Activated CD8-positive, alpha-beta memory T cell treated with anti-CD3 and anti-CD28 coated beads, Interleukin-2, amount 10 ng/mL, durations not matched to agents 7 days and 5 days (primary cell): Measurements from ENCODE around the gene MMAA. TPM values are rescaled to one million over a fixed set of nuclear protein-coding genes. Genes with fewer than 3 reads are reported as not detected.
"Not testable (repeated sequence)": the region's sequence is repeated elsewhere in the genome, so short reads cannot be mapped to it uniquely, and the experiment has no call there.

Source experiments
- ATAC-seq: fragments of 150-1000 bp; cut with Tn5 transposase; one replicate; pipeline ENCODE4 v1.10.0; 2021; ENCODE audit warnings: moderate library complexity
- CTCF ChIA-PET: fragments of 350-600 bp; sonication (Branson Sonifier 250); formaldehyde crosslinking; loops from one replicate; lab custom pipeline; 2021; ENCODE audit warnings: antibody characterized with exemption; lab: Charles Lee
- DNase-seq: peaks from one replicate; pipeline ENCODE4 v3.0.0-alpha.2; 2020
- H3K27ac Mint-ChIP-seq: one replicate; pipeline ENCODE4 v1.8.0; 2021; ENCODE audit warnings: mild to moderate bottlenecking, mixed read lengths
- H3K27me3 Mint-ChIP-seq: one replicate; pipeline ENCODE4 v1.8.0; 2021; ENCODE audit warnings: mixed read lengths
- H3K36me3 Mint-ChIP-seq: one replicate; pipeline ENCODE4 v1.8.0; 2021; ENCODE audit warnings: mild to moderate bottlenecking, mixed read lengths
- H3K4me1 Mint-ChIP-seq: one replicate; pipeline ENCODE4 v1.8.0; 2021; ENCODE audit warnings: mixed read lengths
- H3K4me3 Mint-ChIP-seq: one replicate; pipeline ENCODE4 v1.8.0; 2021; ENCODE audit warnings: mild to moderate bottlenecking, moderate library complexity, mixed read lengths
- H3K9me3 Mint-ChIP-seq: one replicate; pipeline ENCODE4 v1.8.0; 2022; ENCODE audit warnings: low read depth, mixed read lengths
- total RNA-seq, 2 experiments: library from RNA; stranded (reverse); gene quantifications; one replicate each; pipeline ENCODE4 v1.2.3, GENCODE V29; 2021

Gene MMAA
- 10 to 100 TPM; 12.0 to 13.5 TPM for total RNA-seq

- Mint-ChIP-seq H3K36me3 (peaks cover 17% of the 10 kb centered on the region), H3K4me3 (peak within 1 kb of the TSS; percentile 97), H3K4me1 (peaks cover 40% of the 10 kb centered on the region), H3K27ac (peak within 1 kb of the TSS; percentile 99), H3K9me3 (peaks cover 3% of the 10 kb centered on the region), H3K27me3 (no peaks in the 10 kb centered on the region)
- DNase-seq (peak; percentile 96), ATAC-seq (peak; percentile 97)
- CTCF ChIA-PET: interaction anchor here (1.0 to 1.4 kb wide), 4 partner anchors 9 to 904 kb away, joined by 3 read pairs; no protein-coding TSS in a partner anchor
Observed at GRCh38 chr4:145618932-145619638, at the start of gene MMAA. Gene MMAA, plus strand, starts transcription at chr4:145619385. Its CDS starts 19,755 bp downstream, at chr4:145639140.

DNA sequence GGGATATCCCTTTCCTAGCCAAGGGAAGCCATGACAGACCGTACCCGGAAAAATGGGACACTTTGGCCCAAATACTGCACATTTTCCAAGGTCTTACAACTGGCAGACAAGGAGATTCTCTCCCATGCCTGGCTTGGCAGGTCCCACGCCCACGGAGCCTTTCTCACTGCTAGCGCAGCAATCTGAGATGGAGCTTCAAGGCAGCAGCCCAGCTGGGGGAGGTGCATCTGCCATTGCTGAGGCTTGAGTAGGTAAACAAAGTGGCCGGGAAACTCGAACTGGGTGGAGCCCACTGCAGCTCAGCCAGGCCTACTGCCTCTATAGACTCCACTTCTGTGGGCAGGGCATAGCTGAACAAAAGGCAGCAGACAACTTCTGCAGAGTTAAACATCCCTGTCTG lies 44.6 kb upstream of the MMAA start:
- CTCF ChIA-PET, H3K9me3 Mint-ChIP-seq, DNase-seq, ATAC-seq, H3K27ac Mint-ChIP-seq, H3K4me1 Mint-ChIP-seq, H3K36me3 Mint-ChIP-seq, H3K4me3 Mint-ChIP-seq: not testable (repeated sequence)
- peaks cover 18% of the 10 kb centered on the region for H3K27me3 Mint-ChIP-seq

GRCh38 chr4:145580906-145581305 lies 38.3 kb upstream of the MMAA start:
- ATAC-seq: no peak
- Mint-ChIP-seq H3K4me3 (no peak overlapping the region), H3K4me1 (no peaks in the 10 kb centered on the region), H3K27me3 (peaks cover 15% of the 10 kb centered on the region), H3K36me3 (no peaks in the 10 kb centered on the region), H3K9me3 (no peaks in the 10 kb centered on the region), H3K27ac (no peak overlapping the region)
- no peak for DNase-seq
- CTCF ChIA-PET: no interaction called here

DNA sequence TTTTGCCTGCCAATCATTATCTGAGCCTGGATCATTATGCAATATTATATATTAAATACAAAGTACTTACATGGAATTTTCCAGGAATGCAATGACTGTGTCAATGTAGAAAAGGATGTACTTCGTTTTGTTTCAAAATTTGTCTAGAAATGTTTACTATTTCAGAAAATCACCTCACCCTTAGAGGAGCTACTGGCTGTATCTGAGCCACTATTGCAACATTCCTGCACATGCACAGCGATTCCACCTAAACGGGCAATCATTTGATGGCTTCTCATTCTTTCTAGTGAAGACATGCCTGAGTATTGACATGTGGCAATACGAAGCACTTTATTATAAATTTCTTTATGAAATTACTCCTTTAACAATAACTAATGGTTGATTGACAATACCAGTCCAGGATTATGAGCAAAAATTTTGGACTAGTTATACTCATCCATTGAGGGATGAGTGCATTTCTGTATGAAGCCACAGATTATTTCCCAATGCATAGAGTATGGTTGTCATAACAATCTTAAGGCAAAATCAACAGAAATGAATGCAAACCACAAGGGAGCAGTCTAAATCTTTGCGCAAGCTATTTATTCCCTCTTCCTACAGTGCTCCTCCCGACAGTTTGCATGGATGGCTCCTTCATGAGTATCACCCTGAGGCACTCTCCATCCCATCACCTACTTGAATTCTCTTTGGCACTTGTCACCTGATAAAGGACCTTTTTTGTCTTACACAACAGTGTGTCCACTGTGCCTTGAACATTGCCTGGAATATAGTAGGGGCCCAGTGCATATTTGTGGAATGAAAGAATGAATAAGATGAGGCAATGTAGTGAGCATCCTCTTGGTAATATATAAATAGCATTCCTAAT lies 35.8 kb upstream of the MMAA start:
- Mint-ChIP-seq H3K4me3 (no peak overlapping the region), H3K36me3 (no peaks in the 10 kb centered on the region), H3K9me3 (no peaks in the 10 kb centered on the region), H3K4me1 (no peaks in the 10 kb centered on the region), H3K27ac (no peak overlapping the region), H3K27me3 (peaks cover 11% of the 10 kb centered on the region)
- DNase-seq (no peak), ATAC-seq (no peak)
- CTCF ChIA-PET: no interaction called here

GRCh38 chr4:145587088-145587754 lies 32.0 kb upstream of the MMAA start:
- CTCF ChIA-PET: no interaction called here
- H3K27me3 Mint-ChIP-seq: peaks cover 16% of the 10 kb centered on the region
- H3K27ac Mint-ChIP-seq: no peak overlapping the region
- no peak overlapping the region for H3K4me3 Mint-ChIP-seq
- H3K9me3 Mint-ChIP-seq: no peaks in the 10 kb centered on the region
- no peak for DNase-seq
- no peak for ATAC-seq
- no peaks in the 10 kb centered on the region for H3K4me1 Mint-ChIP-seq
- no peaks in the 10 kb centered on the region for H3K36me3 Mint-ChIP-seq

DNA sequence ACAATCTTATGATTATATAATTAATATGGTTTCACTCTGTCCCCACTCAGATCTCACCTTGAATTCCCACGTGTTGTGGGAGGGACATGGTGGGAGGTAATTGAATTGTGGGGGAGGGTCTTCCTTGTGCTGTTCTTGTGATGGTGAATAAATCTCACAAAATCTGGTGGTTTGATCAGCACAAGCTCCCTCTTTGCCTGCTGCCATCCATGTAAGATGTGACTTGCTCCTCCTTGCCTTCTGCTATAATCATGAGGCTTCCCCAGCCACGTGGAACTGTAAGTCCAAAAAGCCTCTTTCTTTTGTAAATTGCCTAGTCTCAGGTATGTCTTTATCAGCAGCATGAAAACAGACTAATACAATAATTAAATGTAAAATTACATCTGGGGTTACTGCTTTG lies 29.8 kb upstream of the MMAA start:
- ATAC-seq, H3K36me3 Mint-ChIP-seq, H3K4me1 Mint-ChIP-seq, CTCF ChIA-PET, H3K27ac Mint-ChIP-seq, H3K9me3 Mint-ChIP-seq, DNase-seq, H3K4me3 Mint-ChIP-seq: not testable (repeated sequence)
- peaks cover 21% of the 10 kb centered on the region for H3K27me3 Mint-ChIP-seq

DNA sequence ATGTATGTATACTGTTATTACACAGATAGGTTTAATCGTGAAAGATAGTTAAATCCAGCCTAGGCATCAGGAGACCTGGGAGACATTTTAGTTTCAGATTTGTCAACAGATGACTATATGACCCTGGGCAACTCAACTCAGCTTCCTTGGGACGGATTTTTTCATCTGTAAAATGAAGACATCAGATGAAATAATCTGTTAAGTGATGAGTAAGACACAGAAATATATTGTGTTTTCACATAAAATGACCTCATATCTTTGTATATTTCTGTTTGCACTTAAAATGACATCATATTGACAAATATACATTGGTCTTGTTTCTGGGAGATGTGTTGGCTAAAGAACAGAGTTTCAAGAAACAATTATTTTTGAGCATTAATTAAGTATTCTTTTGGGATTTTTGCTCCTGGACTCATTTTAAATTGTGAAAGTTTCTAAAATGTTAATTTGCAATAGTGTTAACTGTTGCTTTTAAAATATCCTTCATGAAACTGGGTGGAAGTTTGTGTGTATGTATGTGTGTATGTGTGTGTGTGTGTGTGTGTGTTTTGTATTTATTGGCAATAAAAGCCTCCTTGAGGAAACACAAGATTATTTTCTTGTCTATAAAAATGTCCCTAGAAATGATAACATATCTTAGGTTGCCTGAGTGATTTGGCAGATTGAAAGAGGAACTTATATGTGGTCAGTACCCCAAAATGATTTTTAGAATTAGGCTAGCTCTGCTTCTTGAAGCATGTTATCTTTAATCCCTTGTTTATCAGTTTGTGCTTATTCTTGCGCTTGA lies 29.1 kb upstream of the MMAA start:
- ATAC-seq: no peak

GRCh38 chr4:145602129-145602760 lies 16.9 kb upstream of the MMAA start:
- H3K4me1 Mint-ChIP-seq: no peaks in the 10 kb centered on the region
- H3K27me3 Mint-ChIP-seq: peaks cover 43% of the 10 kb centered on the region
- no peak overlapping the region for H3K4me3 Mint-ChIP-seq
- CTCF ChIA-PET: interaction anchor here (1.1 kb wide), 1 partner anchor 15 kb away, joined by 3 read pairs; no protein-coding TSS in a partner anchor
- H3K27ac Mint-ChIP-seq: no peak overlapping the region
- ATAC-seq (no peak), DNase-seq (no peak)
- peaks cover 3% of the 10 kb centered on the region for H3K36me3 Mint-ChIP-seq
- peaks cover 6% of the 10 kb centered on the region for H3K9me3 Mint-ChIP-seq

More for the DNA sequence above, 29.1 kb upstream of the MMAA start:
- CTCF ChIA-PET: no interaction called here
- H3K9me3 Mint-ChIP-seq: no peaks in the 10 kb centered on the region
- DNase-seq: no peak
- no peaks in the 10 kb centered on the region for H3K36me3 Mint-ChIP-seq
- peaks cover 25% of the 10 kb centered on the region for H3K27me3 Mint-ChIP-seq
- H3K4me1 Mint-ChIP-seq: no peaks in the 10 kb centered on the region
- H3K27ac Mint-ChIP-seq: no peak overlapping the region
- H3K4me3 Mint-ChIP-seq: no peak overlapping the region

GRCh38 chr4:145605941-145606340 lies 13.2 kb upstream of the MMAA start:
- peaks cover 3% of the 10 kb centered on the region for H3K36me3 Mint-ChIP-seq
- H3K9me3 Mint-ChIP-seq: peaks cover 6% of the 10 kb centered on the region
- H3K4me1 Mint-ChIP-seq: no peaks in the 10 kb centered on the region
- ATAC-seq (no peak), DNase-seq (no peak)
- CTCF ChIA-PET: no interaction called here
- no peak overlapping the region for H3K27ac Mint-ChIP-seq
- peaks cover 29% of the 10 kb centered on the region for H3K27me3 Mint-ChIP-seq
- H3K4me3 Mint-ChIP-seq: no peak overlapping the region

DNA sequence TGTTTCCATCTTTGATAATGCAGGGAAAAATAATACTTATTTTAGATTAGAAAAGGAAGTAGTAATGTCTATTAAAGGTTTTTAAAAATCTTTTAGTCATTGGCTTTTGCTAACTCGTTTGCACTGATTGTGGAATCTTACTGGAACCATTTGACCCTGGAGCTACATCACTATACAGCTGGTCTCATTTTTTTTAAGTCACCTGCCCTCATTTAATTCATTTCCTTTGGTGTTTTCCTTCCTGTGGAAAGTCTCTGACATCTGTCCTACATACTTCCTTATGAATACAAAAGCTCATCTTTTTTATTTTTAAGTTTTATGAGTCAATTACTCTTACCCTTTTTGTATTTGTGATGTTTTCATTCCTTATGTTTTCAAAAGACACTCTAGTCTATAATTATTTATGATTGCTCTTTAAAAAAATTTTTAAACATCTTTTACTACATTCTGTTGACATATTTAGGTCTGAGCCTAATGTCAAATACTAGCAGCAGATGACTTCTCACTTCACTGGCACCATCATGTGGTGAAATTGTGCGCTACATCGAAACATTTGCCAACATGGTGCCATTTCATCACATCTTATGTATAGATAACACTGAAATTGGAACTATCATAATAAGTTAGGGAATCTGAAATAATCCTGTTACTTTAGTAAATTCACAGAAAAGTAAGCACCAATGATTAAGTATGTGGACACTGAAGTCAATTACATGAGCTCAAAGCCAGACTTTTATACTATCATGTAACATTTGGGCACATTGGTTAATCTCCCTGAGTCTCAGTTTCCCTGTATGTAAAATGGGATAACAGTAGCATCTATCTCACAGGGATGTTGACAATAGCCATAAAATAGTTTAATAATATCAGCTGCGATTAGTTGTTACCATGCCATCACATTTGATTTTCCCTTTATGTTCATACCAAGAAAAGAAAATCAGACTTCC lies 9.4 kb upstream of the MMAA start:
- DNase-seq (peak; percentile 80), ATAC-seq (peak; percentile 64)
- Mint-ChIP-seq H3K27ac (no peak overlapping the region), H3K4me3 (no peak overlapping the region), H3K4me1 (peaks cover 2% of the 10 kb centered on the region), H3K36me3 (peaks cover 3% of the 10 kb centered on the region), H3K27me3 (peaks cover 11% of the 10 kb centered on the region), H3K9me3 (peaks cover 6% of the 10 kb centered on the region)
- CTCF ChIA-PET: interaction anchor here (1.0 to 1.5 kb wide), 7 partner anchors 8 to 393 kb away, joined by 3 to 5 read pairs (median 3); partner anchors contain the start of gene MMAA

DNA sequence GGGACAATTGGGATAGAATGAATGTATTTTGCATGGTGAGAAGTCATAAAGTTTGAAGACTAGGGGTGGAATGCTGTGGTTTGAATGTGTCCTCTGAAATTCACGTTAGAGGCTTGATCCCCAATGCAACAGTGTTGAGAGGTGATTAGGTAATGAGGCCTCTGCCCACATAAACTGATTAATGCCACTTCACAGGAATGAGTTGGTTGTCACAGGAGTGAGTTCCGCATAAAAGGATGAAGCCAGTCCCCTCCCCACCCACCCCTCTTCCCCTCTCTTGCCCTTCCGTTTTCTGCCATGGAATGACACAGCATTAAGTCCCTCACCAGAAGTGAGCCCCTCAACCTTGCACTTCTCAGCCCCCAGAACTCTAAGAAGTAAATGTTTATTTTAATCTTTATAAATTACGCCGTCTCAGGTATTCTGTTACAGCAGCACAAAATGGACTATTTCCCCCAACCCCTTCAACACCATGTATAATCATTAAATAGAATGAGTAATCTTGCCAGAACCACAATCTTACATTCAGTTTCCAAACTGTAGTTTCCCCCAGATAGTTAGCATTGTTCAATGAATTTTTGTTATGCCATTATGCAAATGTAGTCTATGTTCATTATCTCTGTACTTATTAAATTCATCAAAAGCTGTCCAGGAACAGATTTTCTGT lies 5.5 kb upstream of the MMAA start:
- Mint-ChIP-seq H3K36me3 (no peaks in the 10 kb centered on the region), H3K4me1 (peaks cover 13% of the 10 kb centered on the region), H3K4me3 (no peak overlapping the region), H3K27ac (no peak overlapping the region), H3K27me3 (no peaks in the 10 kb centered on the region), H3K9me3 (no peaks in the 10 kb centered on the region)
- DNase-seq: no peak
- CTCF ChIA-PET: no interaction called here
- ATAC-seq: no peak
